Natural killer cell (primary cell): ENCODE results near the gene FAR2. TPM values are rescaled to one million over a fixed set of nuclear protein-coding genes. Genes with fewer than 3 reads are reported as not detected.

Experiments used
- ATAC-seq, 3 donors: fragments of 150-1000 bp in 2 of 3; fragments of 200-7000 bp in 1 of 3; cut with Tn5 transposase; 1 replicate in 1 of 3; 2 replicates in 2 of 3; pipeline ENCODE4 v1.10.0; 2021; ENCODE audit warnings: mild to moderate bottlenecking in 2 of 3, moderate library complexity in 2 of 3
- DNase-seq, 2 donors: peaks; one replicate each; pipeline versions ENCODE4 v3.0.0 to v3.0.0-alpha.2; 2013 to 2021; ENCODE audit warnings: mixed read lengths in 1 of 2
- H3K27ac ChIP-seq: one replicate; pipeline ENCODE4 v1.5.1; 2013; ENCODE audit warnings: mild to moderate bottlenecking, low read length
- H3K27me3 ChIP-seq: one replicate; pipeline ENCODE4 v1.6.1; 2013; ENCODE audit warnings: low read length; ENCODE audit not compliant: control insufficient read depth, insufficient read depth
- H3K36me3 ChIP-seq: one replicate; pipeline ENCODE4 v1.6.1; 2013; ENCODE audit warnings: low read length; ENCODE audit not compliant: control insufficient read depth, insufficient read depth
- H3K4me1 ChIP-seq: one replicate; pipeline ENCODE4 v1.6.1; 2013; ENCODE audit warnings: low read length; ENCODE audit not compliant: control insufficient read depth, insufficient read depth
- H3K4me3 ChIP-seq: one replicate; pipeline ENCODE4 v1.5.1; 2013; ENCODE audit warnings: low read length
- H3K9me3 ChIP-seq: one replicate; pipeline ENCODE4 v1.6.1; 2013; ENCODE audit warnings: low read length; ENCODE audit not compliant: control insufficient read depth, insufficient read depth
- H3K27ac Mint-ChIP-seq, 2 donors: one replicate each; pipeline ENCODE4 v1.8.0; 2022; ENCODE audit warnings: mild to moderate bottlenecking in 2 of 2, mixed read lengths in 2 of 2, moderate library complexity in 1 of 2
- H3K27me3 Mint-ChIP-seq, 2 donors: one replicate each; pipeline ENCODE4 v1.8.0; 2022; ENCODE audit warnings: low read depth in 2 of 2, mixed read lengths in 2 of 2
- H3K36me3 Mint-ChIP-seq: one replicate; pipeline ENCODE4 v1.8.0; 2022; ENCODE audit warnings: mixed read lengths
- H3K4me1 Mint-ChIP-seq, 2 donors: one replicate each; pipeline ENCODE4 v1.8.0; 2022; ENCODE audit warnings: mixed read lengths in 2 of 2
- H3K4me3 Mint-ChIP-seq: one replicate; pipeline ENCODE4 v1.8.0; 2022; ENCODE audit warnings: mild to moderate bottlenecking, moderate library complexity, mixed read lengths
- H3K9me3 Mint-ChIP-seq, 2 donors: one replicate each; pipeline ENCODE4 v1.8.0; 2022; ENCODE audit warnings: mixed read lengths in 2 of 2
- WGBS: methylation state at CpG from one replicate; pipeline ENCODE4 v1.1.7; 2013; ENCODE audit warnings: missing lambda C conversion rate; ENCODE audit not compliant: insufficient coverage; 5-methylcytosine and 5-hydroxymethylcytosine counted together
- intact Hi-C: fragments of 100-400 bp; cut with micrococcal nuclease; formaldehyde crosslinking; loops from one replicate; pipeline ENCODE4 v1.14.2; 2022
- total RNA-seq, 4 donors: library from RNA; stranded (reverse); fragments of 120-200 nt in 1 of 4; gene quantifications; one replicate each; pipeline versions ENCODE4 v1.2.3 to v1.2.4, GENCODE V29; 2013 to 2022
- TF ChIP-seq, protein P1 (sequence below): fragments of 200-600 bp; IDR thresholded peaks from one replicate; pipeline ENCODE4 v1.8.0; 2022; ENCODE audit warnings: antibody characterized with exemption

Gene FAR2
- total RNA-seq, 3 donors from 2014 or later (not counting 1 experiment from before 2014, with no cell fraction given), result 1.5 to 3.5 (median 1.7) TPM

DNA sequence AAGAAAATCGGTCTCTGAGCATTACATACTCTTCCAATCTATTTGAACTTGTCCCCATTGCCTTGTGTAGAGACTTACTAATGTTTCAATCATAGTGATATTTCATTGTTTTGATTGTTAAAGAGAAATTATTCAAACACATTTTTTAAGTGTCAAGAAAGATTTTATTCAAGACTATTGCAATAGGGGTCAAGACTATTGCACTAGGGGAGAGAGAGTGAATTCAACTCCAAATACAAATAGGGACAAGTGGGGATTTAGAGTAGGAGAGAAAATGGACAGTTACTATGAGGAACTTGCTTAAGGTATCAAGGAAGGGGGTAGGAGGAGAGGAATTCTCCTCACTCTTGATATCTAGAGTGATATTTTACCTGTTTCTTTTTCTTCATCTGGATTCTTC lies 73.1 kb downstream of the FAR2 start:
- Histone ChIP-seq H3K4me1 (no peaks in the 10 kb centered on the region), H3K27me3 (no peaks in the 10 kb centered on the region), H3K27ac (no peak overlapping the region), H3K4me3 (no peak overlapping the region), H3K36me3 (no peaks in the 10 kb centered on the region), H3K9me3 (no peaks in the 10 kb centered on the region)
- intact Hi-C loops, result no loop called here
- H3K9me3 Mint-ChIP-seq, result no peaks in the 10 kb centered on the region
- H3K27me3 Mint-ChIP-seq, result no peaks in the 10 kb centered on the region
- ATAC-seq (no peak), DNase-seq (no peak)
- TF ChIP-seq, protein P1, sequence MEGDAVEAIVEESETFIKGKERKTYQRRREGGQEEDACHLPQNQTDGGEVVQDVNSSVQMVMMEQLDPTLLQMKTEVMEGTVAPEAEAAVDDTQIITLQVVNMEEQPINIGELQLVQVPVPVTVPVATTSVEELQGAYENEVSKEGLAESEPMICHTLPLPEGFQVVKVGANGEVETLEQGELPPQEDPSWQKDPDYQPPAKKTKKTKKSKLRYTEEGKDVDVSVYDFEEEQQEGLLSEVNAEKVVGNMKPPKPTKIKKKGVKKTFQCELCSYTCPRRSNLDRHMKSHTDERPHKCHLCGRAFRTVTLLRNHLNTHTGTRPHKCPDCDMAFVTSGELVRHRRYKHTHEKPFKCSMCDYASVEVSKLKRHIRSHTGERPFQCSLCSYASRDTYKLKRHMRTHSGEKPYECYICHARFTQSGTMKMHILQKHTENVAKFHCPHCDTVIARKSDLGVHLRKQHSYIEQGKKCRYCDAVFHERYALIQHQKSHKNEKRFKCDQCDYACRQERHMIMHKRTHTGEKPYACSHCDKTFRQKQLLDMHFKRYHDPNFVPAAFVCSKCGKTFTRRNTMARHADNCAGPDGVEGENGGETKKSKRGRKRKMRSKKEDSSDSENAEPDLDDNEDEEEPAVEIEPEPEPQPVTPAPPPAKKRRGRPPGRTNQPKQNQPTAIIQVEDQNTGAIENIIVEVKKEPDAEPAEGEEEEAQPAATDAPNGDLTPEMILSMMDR, result no peak
- H3K27ac Mint-ChIP-seq, result no peak overlapping the region
- no peak overlapping the region for H3K4me3 Mint-ChIP-seq
- WGBS, result 80% methylated on average over 1 of the region's 1 CpG
- H3K4me1 Mint-ChIP-seq, result no peaks in the 10 kb centered on the region
- no peaks in the 10 kb centered on the region for H3K36me3 Mint-ChIP-seq

DNA sequence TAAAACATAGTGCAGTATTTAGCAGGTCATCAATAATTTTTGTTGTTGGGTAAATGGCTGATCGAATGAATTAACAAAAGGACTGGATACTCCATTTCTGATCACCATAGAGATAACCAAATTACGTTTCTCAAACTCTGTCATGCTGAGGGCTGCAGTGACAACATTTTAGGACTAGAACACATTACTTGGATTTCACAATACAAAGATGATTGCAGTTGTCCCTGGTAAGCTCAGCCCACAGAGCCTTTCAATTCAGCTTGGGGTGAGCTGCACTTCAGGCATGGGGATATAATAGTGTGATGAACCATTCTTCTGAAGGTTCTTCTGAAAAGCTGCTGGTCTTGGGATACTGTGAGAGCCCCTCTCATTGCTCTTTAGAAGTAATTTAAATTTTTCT lies 74.3 kb downstream of the FAR2 start:
- no peak for ATAC-seq
- H3K4me3 Mint-ChIP-seq, result no peak overlapping the region
- intact Hi-C loops, result no loop called here
- WGBS, result 85% methylated on average over 1 of the region's 2 CpGs
- H3K4me1 Mint-ChIP-seq, result no peaks in the 10 kb centered on the region
- Histone ChIP-seq H3K4me3 (no peak overlapping the region), H3K27ac (no peak overlapping the region), H3K4me1 (no peaks in the 10 kb centered on the region), H3K9me3 (no peaks in the 10 kb centered on the region), H3K27me3 (no peaks in the 10 kb centered on the region), H3K36me3 (no peaks in the 10 kb centered on the region)
- no peak overlapping the region for H3K27ac Mint-ChIP-seq
- no peaks in the 10 kb centered on the region for H3K27me3 Mint-ChIP-seq
- H3K9me3 Mint-ChIP-seq, result no peaks in the 10 kb centered on the region
- DNase-seq, result no peak
- TF ChIP-seq, protein P1, result no peak
- H3K36me3 Mint-ChIP-seq, result no peaks in the 10 kb centered on the region

DNA sequence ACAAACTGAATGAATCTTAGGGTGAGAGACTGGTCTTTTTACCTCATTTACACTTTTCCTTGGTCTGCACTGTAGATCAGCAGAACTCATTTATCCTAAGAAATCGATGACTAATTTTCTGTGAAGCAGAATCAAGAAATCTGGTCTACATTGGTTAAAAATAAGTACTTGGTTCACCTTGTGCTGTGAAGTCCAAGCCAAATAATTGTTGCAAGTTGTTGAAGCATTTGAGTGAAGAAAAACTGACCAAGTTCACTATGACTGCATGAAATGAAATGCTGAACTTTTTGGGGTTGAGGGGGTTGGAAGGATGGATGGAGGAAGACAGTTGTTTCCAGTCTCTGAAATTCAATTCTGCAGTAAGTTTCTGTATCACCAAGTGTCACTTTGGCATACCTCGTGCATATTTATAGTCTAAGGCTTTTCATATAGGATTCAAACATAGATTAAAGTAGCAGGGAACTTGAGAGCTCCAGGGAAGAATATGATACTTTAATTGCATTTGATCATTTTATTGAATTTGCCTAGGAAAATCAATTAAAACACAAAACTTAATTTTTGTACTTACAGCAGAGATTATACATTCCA lies 75.0 kb downstream of the FAR2 start:
- Histone ChIP-seq H3K27me3 (no peaks in the 10 kb centered on the region), H3K4me3 (no peak overlapping the region), H3K36me3 (no peaks in the 10 kb centered on the region), H3K27ac (no peak overlapping the region), H3K9me3 (no peaks in the 10 kb centered on the region), H3K4me1 (no peaks in the 10 kb centered on the region)
- intact Hi-C loops, result no loop called here
- no peaks in the 10 kb centered on the region for H3K9me3 Mint-ChIP-seq
- TF ChIP-seq, protein P1, result no peak
- no peak overlapping the region for H3K4me3 Mint-ChIP-seq
- DNase-seq, result no peak
- no peak for ATAC-seq
- no peaks in the 10 kb centered on the region for H3K27me3 Mint-ChIP-seq
- no peaks in the 10 kb centered on the region for H3K4me1 Mint-ChIP-seq
- 78% methylated on average over 2 of the region's 2 CpGs for WGBS
- H3K27ac Mint-ChIP-seq, result no peak overlapping the region
- no peaks in the 10 kb centered on the region for H3K36me3 Mint-ChIP-seq

DNA sequence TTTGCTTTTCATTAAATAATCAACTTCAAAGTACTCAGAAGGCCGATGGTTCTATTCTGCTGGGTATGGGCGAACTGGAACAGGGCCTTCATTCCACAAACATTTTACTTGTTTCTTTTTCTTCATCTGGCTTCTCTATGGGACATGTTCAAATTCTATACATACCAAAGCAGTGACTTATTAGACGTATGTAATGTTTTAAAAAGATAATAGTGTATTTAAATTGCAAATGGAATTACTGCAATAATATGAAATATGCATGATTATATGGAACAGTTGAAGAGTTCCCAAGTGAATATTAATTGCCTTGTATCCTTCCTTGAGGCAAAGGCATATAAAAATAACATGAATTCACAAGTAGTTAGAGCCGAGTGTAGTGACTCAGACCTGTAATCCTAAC lies 75.5 kb downstream of the FAR2 start:
- Mint-ChIP-seq H3K4me3 (no peak overlapping the region), H3K27me3 (no peaks in the 10 kb centered on the region), H3K27ac (no peak overlapping the region), H3K9me3 (no peaks in the 10 kb centered on the region), H3K36me3 (no peaks in the 10 kb centered on the region), H3K4me1 (no peaks in the 10 kb centered on the region)
- no peak overlapping the region for H3K27ac ChIP-seq
- no peaks in the 10 kb centered on the region for H3K27me3 ChIP-seq
- H3K9me3 ChIP-seq, result no peaks in the 10 kb centered on the region
- TF ChIP-seq, protein P1, result no peak
- no peaks in the 10 kb centered on the region for H3K36me3 ChIP-seq
- no peak overlapping the region for H3K4me3 ChIP-seq
- DNase-seq (no peak), ATAC-seq (no peak)
- H3K4me1 ChIP-seq, result no peaks in the 10 kb centered on the region
- WGBS, result 52% methylated on average over 3 of the region's 4 CpGs
- intact Hi-C loops, result no loop called here
